Common myeloid progenitor, CD34-positive (primary cell): ENCODE data around the gene PRLH.

Experiments used
- CTCF ChIA-PET: fragments of 350-600 bp; sonication (Branson Sonifier 250); formaldehyde crosslinking; loops from one replicate; lab custom pipeline; 2021; ENCODE audit warnings: antibody characterized with exemption; lab: Charles Lee
- POLR2A ChIA-PET: fragments of 350-600 bp; sonication (Branson Sonifier 250); formaldehyde crosslinking; loops from one replicate; lab custom pipeline; 2021; ENCODE audit warnings: antibody characterized with exemption; lab: Charles Lee
- DNase-seq, 3 donors: peaks; one replicate each; pipeline versions ENCODE4 v3.0.0 to v3.0.0-alpha.2; 2013
- H3K27ac ChIP-seq, 2 experiments: 1 replicate in 1 of 2; 2 replicates in 1 of 2; pipeline ENCODE4 v1.7.0; 2013; ENCODE audit warnings: inconsistent platforms in 2 of 2, low read length in 2 of 2, mild to moderate bottlenecking in 2 of 2, low read depth in 1 of 2, moderate library complexity in 1 of 2; ENCODE audit not compliant: severe bottlenecking in 2 of 2, insufficient read depth in 1 of 2, poor library complexity in 1 of 2
- H3K27me3 ChIP-seq, 5 experiments: replicated peaks in 2 of 5; 1 replicate in 3 of 5; 2 replicates in 2 of 5; pipeline versions ENCODE4 v1.6.1 to v1.7.0; 2013; ENCODE audit warnings: low read length in 4 of 5, mild to moderate bottlenecking in 2 of 5, moderate library complexity in 2 of 5, inconsistent platforms in 1 of 5; ENCODE audit not compliant: insufficient read depth in 5 of 5, control insufficient read depth in 4 of 5
- H3K36me3 ChIP-seq, 4 experiments: 1 replicate in 2 of 4; 2 replicates in 2 of 4; pipeline versions ENCODE4 v1.6.1 to v1.7.0; 2013; ENCODE audit warnings: low read length in 3 of 4, control low read depth in 1 of 4, mild to moderate bottlenecking in 1 of 4; ENCODE audit not compliant: control insufficient read depth in 4 of 4, insufficient read depth in 4 of 4
- H3K4me1 ChIP-seq, 4 experiments: 1 replicate in 3 of 4; 2 replicates in 1 of 4; pipeline versions ENCODE4 v1.6.1 to v1.7.1; 2013; ENCODE audit warnings: low read length in 3 of 4, mild to moderate bottlenecking in 3 of 4, control low read depth in 1 of 4, inconsistent platforms in 1 of 4, moderate library complexity in 1 of 4; ENCODE audit not compliant: control insufficient read depth in 4 of 4, insufficient read depth in 4 of 4; ENCODE audit errors: control extremely low read depth in 1 of 4
- H3K4me3 ChIP-seq, 7 experiments: 1 replicate in 4 of 7; 2 replicates in 3 of 7; pipeline versions ENCODE4 v1.5.1 to v1.7.0; 2013; ENCODE audit warnings: mild to moderate bottlenecking in 7 of 7, low read length in 6 of 7, moderate library complexity in 6 of 7, inconsistent platforms in 2 of 7, low read depth in 2 of 7, control low read depth in 1 of 7; ENCODE audit not compliant: insufficient read depth in 4 of 7, control insufficient read depth in 1 of 7; ENCODE audit errors: extremely low read depth in 1 of 7
- H3K9me3 ChIP-seq, 5 experiments: 1 replicate in 4 of 5; 2 replicates in 1 of 5; pipeline versions ENCODE4 v1.6.1 to v1.7.1; 2013; ENCODE audit warnings: low read length in 4 of 5, mild to moderate bottlenecking in 2 of 5, inconsistent platforms in 1 of 5, low read depth in 1 of 5, moderate library complexity in 1 of 5; ENCODE audit not compliant: control insufficient read depth in 4 of 5, insufficient read depth in 2 of 5; ENCODE audit errors: control extremely low read depth in 1 of 5
- WGBS: methylation state at CpG from one replicate; pipeline ENCODE4 v1.1.5; 2013; ENCODE audit not compliant: insufficient coverage; 5-methylcytosine and 5-hydroxymethylcytosine counted together

The PRLH gene

GRCh38 chr2:237601453-237602116 is 35.2 kb downstream of the PRLH start:
- ChIA-PET POLR2A (interaction anchor here (1.4 kb wide), 1 partner anchor 59 kb away, joined by 3 read pairs; no protein-coding TSS in a partner anchor), CTCF (interaction anchor here (0.6 to 5.8 kb wide), 15 partner anchors 8 to 143 kb away, joined by 3 to 27 read pairs (median 5); no protein-coding TSS in a partner anchor)
- Histone ChIP-seq H3K27ac (no peak overlapping the region), H3K36me3 (no peaks in the 10 kb centered on the region), H3K27me3 (no peaks in the 10 kb centered on the region), H3K9me3 (no peaks in the 10 kb centered on the region), H3K4me3 (no peak overlapping the region), H3K4me1 (peaks cover 6 to 39% (median 29%) of the 10 kb centered on the region in 4 experiments)
- no peak for DNase-seq
- 96% methylated on average over 12 of the region's 14 CpGs for WGBS

- CTCF ChIA-PET = interaction anchor here (0.7 to 5.8 kb wide), 15 partner anchors 9 to 143 kb away, joined by 3 to 27 read pairs (median 8); no protein-coding TSS in a partner anchor
- Histone ChIP-seq H3K4me3 (no peak overlapping the region), H3K27ac (no peak overlapping the region), H3K27me3 (no peaks in the 10 kb centered on the region), H3K36me3 (no peaks in the 10 kb centered on the region), H3K4me1 (peaks cover 6 to 31% (median 29%) of the 10 kb centered on the region in 4 experiments), H3K9me3 (no peaks in the 10 kb centered on the region)
- DNase-seq = no peak
- POLR2A ChIA-PET = interaction anchor here (1.4 kb wide), 1 partner anchor 58 kb away, joined by 3 read pairs; no protein-coding TSS in a partner anchor
- WGBS = 98% methylated on average over 5 of the region's 7 CpGs
Observed at GRCh38 chr2:237602409-237602808, 36.0 kb downstream of the PRLH start.

DNA sequence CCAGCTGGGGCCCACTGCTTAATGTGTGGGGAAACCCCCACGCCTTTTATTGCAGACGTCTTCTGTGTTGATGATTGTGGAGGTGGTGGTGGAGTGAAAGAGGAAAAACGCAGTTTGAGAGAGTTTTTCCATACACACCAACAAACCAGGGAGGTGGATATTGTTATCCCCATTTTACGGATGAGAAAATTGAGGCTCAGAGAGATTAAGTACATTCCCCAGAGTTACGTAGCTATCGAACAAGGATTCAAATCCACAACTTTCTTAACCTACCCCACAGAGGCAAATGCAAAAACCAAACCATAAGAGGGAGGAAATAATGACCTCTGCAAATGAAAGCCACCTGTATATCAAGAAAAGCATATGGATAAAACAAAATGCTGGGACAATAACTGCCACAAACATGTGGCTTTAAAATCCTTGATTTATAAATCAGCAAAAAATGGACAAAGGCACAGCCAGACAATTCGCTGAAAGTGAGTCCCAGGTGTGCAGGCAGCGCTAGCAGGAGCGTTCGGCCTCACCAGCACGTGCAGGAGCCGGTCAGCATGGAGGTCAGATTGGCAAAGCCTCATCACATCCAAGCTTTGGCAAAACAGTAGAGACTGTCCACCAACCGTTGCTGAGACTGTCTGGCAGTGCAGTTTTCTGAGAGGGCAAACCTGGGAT is 36.8 kb downstream of the PRLH start:
- Histone ChIP-seq H3K9me3 (no peaks in the 10 kb centered on the region), H3K36me3 (no peaks in the 10 kb centered on the region), H3K4me1 (peaks cover 6 to 29% (median 29%) of the 10 kb centered on the region in 4 experiments), H3K4me3 (peak overlapping the region in 4 of 7 experiments; percentile 7 to 55 (median 40)), H3K27ac (peak overlapping the region; percentile 36 to 84), H3K27me3 (no peaks in the 10 kb centered on the region)
- POLR2A ChIA-PET = interaction anchor here (1.0 to 1.7 kb wide), 5 partner anchors 11 to 71 kb away, joined by 3 to 10 read pairs (median 4); no protein-coding TSS in a partner anchor
- CTCF ChIA-PET = interaction anchor here (0.9 to 5.8 kb wide), 14 partner anchors 10 to 144 kb away, joined by 3 to 27 read pairs (median 10); no protein-coding TSS in a partner anchor
- 56% methylated on average over 8 of the region's 13 CpGs for WGBS
- no peak for DNase-seq

GRCh38 chr2:237603718-237604362 is 37.5 kb downstream of the PRLH start:
- ChIA-PET CTCF (interaction anchor here (0.7 to 5.8 kb wide), 16 partner anchors 10 to 143 kb away, joined by 3 to 27 read pairs (median 6); no protein-coding TSS in a partner anchor), POLR2A (interaction anchor here (0.7 to 1.7 kb wide), 6 partner anchors 11 to 70 kb away, joined by 3 to 10 read pairs (median 4); no protein-coding TSS in a partner anchor)
- peak; percentile 94 to 96 (median 95) for DNase-seq
- WGBS = 19% methylated on average over 5 of the region's 15 CpGs
- Histone ChIP-seq H3K27me3 (no peaks in the 10 kb centered on the region), H3K27ac (peak overlapping the region; percentile 67 to 84), H3K4me1 (peaks cover 6 to 29% (median 29%) of the 10 kb centered on the region in 4 experiments), H3K9me3 (no peaks in the 10 kb centered on the region), H3K4me3 (peak overlapping the region in 5 of 7 experiments; percentile 7 to 55 (median 36)), H3K36me3 (no peaks in the 10 kb centered on the region)

GRCh38 chr2:237604391-237604790 is 38.0 kb downstream of the PRLH start:
- Histone ChIP-seq H3K9me3 (no peaks in the 10 kb centered on the region), H3K27ac (no peak overlapping the region), H3K4me3 (no peak overlapping the region), H3K4me1 (peaks cover 6 to 29% (median 29%) of the 10 kb centered on the region in 4 experiments), H3K27me3 (no peaks in the 10 kb centered on the region), H3K36me3 (no peaks in the 10 kb centered on the region)
- CTCF ChIA-PET = interaction anchor here (0.7 to 5.8 kb wide), 15 partner anchors 10 to 143 kb away, joined by 3 to 27 read pairs (median 5); no protein-coding TSS in a partner anchor
- POLR2A ChIA-PET = interaction anchor here (0.7 to 1.7 kb wide), 6 partner anchors 10 to 70 kb away, joined by 3 to 10 read pairs (median 4); no protein-coding TSS in a partner anchor
- DNase-seq = no peak
- 87% methylated on average over 5 of the region's 11 CpGs for WGBS

DNA sequence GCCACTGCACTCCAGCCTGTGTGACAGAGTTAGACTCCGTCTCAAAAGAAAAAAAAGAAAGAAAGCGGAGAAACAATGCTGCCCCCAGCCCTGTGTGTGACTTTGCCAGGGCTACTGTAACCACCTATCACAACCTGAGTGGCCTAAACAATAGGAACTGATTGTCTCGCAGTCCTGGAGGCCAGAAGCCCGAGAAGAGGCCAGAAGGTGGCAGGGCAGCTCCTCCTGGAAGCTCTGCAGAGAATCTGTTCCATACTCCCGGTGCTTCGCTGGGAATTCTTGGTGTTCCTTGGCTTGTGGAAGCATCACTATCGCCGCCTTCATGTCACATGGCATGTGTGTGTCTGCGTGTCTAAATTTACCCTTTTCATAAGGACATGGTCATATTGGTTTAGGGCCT is 38.6 kb downstream of the PRLH start:
- WGBS = 89% methylated on average over 8 of the region's 9 CpGs
- H3K27me3 ChIP-seq = no peaks in the 10 kb centered on the region
- CTCF ChIA-PET = interaction anchor here (0.7 to 5.8 kb wide), 11 partner anchors 9 to 142 kb away, joined by 3 to 27 read pairs (median 6); no protein-coding TSS in a partner anchor
- H3K27ac ChIP-seq = no peak overlapping the region
- no peak for DNase-seq
- POLR2A ChIA-PET = no interaction called here
- H3K9me3 ChIP-seq = no peaks in the 10 kb centered on the region
- H3K4me1 ChIP-seq = peaks cover 6 to 29% (median 29%) of the 10 kb centered on the region in 4 experiments
- no peak overlapping the region for H3K4me3 ChIP-seq
- H3K36me3 ChIP-seq = no peaks in the 10 kb centered on the region
